A204.1 (cell line): ENCODE measurements around the gene ARSD.
"Not testable (repeated sequence)": the region's sequence is repeated elsewhere in the genome, so short reads cannot be mapped to it uniquely, and the experiment has no call there.

Source experiments
- FAIRE-seq: peaks from 2 replicates; lab custom pipeline; 2012; peaks lifted over from hg19 to GRCh38; lab: Jason Lieb, UNC

ARSD gene

GRCh38 chrX:2890536-2891460, 38.3 kb downstream of the ARSD start:
- not testable (repeated sequence) for FAIRE-seq

GRCh38 chrX:2889706-2890490, 39.2 kb downstream of the ARSD start:
- peak; percentile 44 for FAIRE-seq

GRCh38 chrX:2889045-2889605, 40.0 kb downstream of the ARSD start:
- FAIRE-seq: no peak

GRCh38 chrX:2888309-2888708, 40.8 kb downstream of the ARSD start:
- FAIRE-seq: no peak

GRCh38 chrX:2883770-2884169, 45.4 kb downstream of the ARSD start:
- no peak for FAIRE-seq

GRCh38 chrX:2879670-2880069, 49.5 kb downstream of the ARSD start:
- FAIRE-seq: no peak

- no peak for FAIRE-seq
Observed at GRCh38 chrX:2878563-2878962, 50.6 kb downstream of the ARSD start.

GRCh38 chrX:2875798-2876399, 53.2 kb downstream of the ARSD start:
- peak; percentile 82 for FAIRE-seq

GRCh38 chrX:2875136-2875481, 54.0 kb downstream of the ARSD start:
- no peak for FAIRE-seq

GRCh38 chrX:2874222-2875135, 54.7 kb downstream of the ARSD start:
- FAIRE-seq: no peak

- FAIRE-seq: no peak
Observed at GRCh38 chrX:2872671-2873277, 56.4 kb downstream of the ARSD start.

- FAIRE-seq: no peak
Observed at GRCh38 chrX:2871831-2872230, 57.3 kb downstream of the ARSD start.

- FAIRE-seq: no peak
Observed at GRCh38 chrX:2870650-2871049, 58.5 kb downstream of the ARSD start.

GRCh38 chrX:2867206-2867605, 61.9 kb downstream of the ARSD start:
- FAIRE-seq: no peak

- no peak for FAIRE-seq
Observed at GRCh38 chrX:2863646-2864045, 65.5 kb downstream of the ARSD start.

GRCh38 chrX:2862404-2862803, 66.7 kb downstream of the ARSD start:
- FAIRE-seq: no peak

- FAIRE-seq: peak; percentile 39
Observed at GRCh38 chrX:2859197-2859797, 69.8 kb downstream of the ARSD start.

- FAIRE-seq: no peak
Observed at GRCh38 chrX:2857566-2857965, 71.6 kb downstream of the ARSD start.

GRCh38 chrX:2855761-2856160, 73.4 kb downstream of the ARSD start:
- no peak for FAIRE-seq

GRCh38 chrX:2854918-2855317, 74.2 kb downstream of the ARSD start:
- FAIRE-seq: no peak
